IMR-90 (cell line): ENCODE results near the gene PYGM. TPM values are rescaled to one million over a fixed set of nuclear protein-coding genes. Genes with fewer than 3 reads are reported as not detected.

Source experiments
- ATAC-seq: fragments of 200-7000 bp; cut with Tn5 transposase; 2 replicates; pipeline ENCODE4 v1.9.1; 2020; ENCODE audit warnings: low read depth, mild to moderate bottlenecking, moderate library complexity
- BruUV-seq: library from RNA; stranded (reverse); fragments of 400-500 nt; replicated peaks from 2 replicates; lab custom pipeline; 2021; lab: Mats Ljungman, UMichigan
- CTCF ChIA-PET: fragments of 300-600 bp; formaldehyde crosslinking; extraction: SDS; loops from one replicate; lab custom pipeline; 2021; ENCODE audit warnings: antibody characterized with exemption; lab: Yijun Ruan, JAX
- POLR2A ChIA-PET: fragments of 300-600 bp; sonication (Branson Sonifier 250); formaldehyde crosslinking; loops from one replicate; lab custom pipeline; 2022; ENCODE audit warnings: antibody characterized with exemption; ENCODE audit not compliant: unreplicated experiment; lab: Charles Lee
- DNase-seq: peaks from one replicate; pipeline ENCODE4 v3.0.0; 2013
- H2AFZ ChIP-seq: replicated peaks from 2 replicates; pipeline ENCODE3; 2013; ENCODE audit warnings: low read length, mild to moderate bottlenecking; ENCODE audit not compliant: poor library complexity
- H2AK5ac ChIP-seq: 2 replicates; pipeline ENCODE4 v1.6.1; 2013; ENCODE audit warnings: low read depth, low read length, inconsistent platforms
- H2AK9ac ChIP-seq: replicated peaks from 2 replicates; pipeline ENCODE3; 2013; ENCODE audit warnings: mild to moderate bottlenecking, low read depth, low read length, moderate library complexity; ENCODE audit not compliant: poor library complexity
- H2BK120ac ChIP-seq: 2 replicates; pipeline ENCODE4 v1.6.1; 2013; ENCODE audit warnings: low read depth, low read length, inconsistent platforms
- H2BK15ac ChIP-seq: 3 replicates; pipeline ENCODE4 v1.6.1; 2013; ENCODE audit warnings: low read depth, low read length, inconsistent platforms
- H2BK20ac ChIP-seq: 2 replicates; pipeline ENCODE4 v1.6.1; 2013; ENCODE audit warnings: low read depth, mild to moderate bottlenecking, inconsistent platforms, low read length, moderate library complexity
- H2BK5ac ChIP-seq: 2 replicates; pipeline ENCODE4 v1.6.1; 2013; ENCODE audit warnings: mild to moderate bottlenecking, low read depth, low read length, inconsistent platforms; ENCODE audit not compliant: poor library complexity, severe bottlenecking
- H3K14ac ChIP-seq: replicated peaks from 2 replicates; pipeline ENCODE4 v1.6.1; 2013; ENCODE audit warnings: low read depth, low read length, inconsistent platforms
- H3K18ac ChIP-seq: 2 replicates; pipeline ENCODE4 v1.6.1; 2013; ENCODE audit warnings: low read depth, low read length, control low read depth
- H3K23ac ChIP-seq: 2 replicates; pipeline ENCODE4 v1.6.1; 2013; ENCODE audit warnings: low read depth, low read length, inconsistent platforms
- H3K27ac ChIP-seq: 2 replicates; pipeline ENCODE4 v1.5.1; 2013; ENCODE audit warnings: mild to moderate bottlenecking, control low read depth, low read length; ENCODE audit not compliant: insufficient read depth
- H3K27me3 ChIP-seq: 2 replicates; pipeline ENCODE4 v1.6.1; 2013; ENCODE audit warnings: low read length; ENCODE audit not compliant: control insufficient read depth, insufficient read depth
- H3K36me3 ChIP-seq: 2 replicates; pipeline ENCODE4 v1.6.1; 2013; ENCODE audit warnings: low read length, mixed read lengths; ENCODE audit not compliant: control insufficient read depth, insufficient read depth
- H3K4ac ChIP-seq: 2 replicates; pipeline ENCODE4 v1.6.1; 2013; ENCODE audit warnings: low read depth, low read length, inconsistent platforms
- H3K4me1 ChIP-seq: 2 replicates; pipeline ENCODE4 v1.6.1; 2013; ENCODE audit warnings: low read length, mixed read lengths; ENCODE audit not compliant: control insufficient read depth, insufficient read depth
- H3K4me2 ChIP-seq: 2 replicates; pipeline ENCODE4 v1.6.1; 2013; ENCODE audit warnings: low read depth, mild to moderate bottlenecking, control low read depth, low read length, moderate library complexity
- H3K4me3 ChIP-seq: 2 replicates; pipeline ENCODE4 v1.5.1; 2013; ENCODE audit warnings: low read depth, mild to moderate bottlenecking, control low read depth, low read length, moderate library complexity; ENCODE audit not compliant: insufficient read depth
- H3K56ac ChIP-seq: 2 replicates; pipeline ENCODE4 v1.6.1; 2013; ENCODE audit warnings: low read length, inconsistent platforms; ENCODE audit not compliant: insufficient read depth; ENCODE audit errors: extremely low read depth
- H3K79me1 ChIP-seq, 2 experiments: 2 replicates each; pipeline ENCODE4 v1.6.1; 2013; ENCODE audit warnings: low read length in 2 of 2, inconsistent platforms in 1 of 2, low read depth in 1 of 2
- H3K9ac ChIP-seq: 2 replicates; pipeline ENCODE4 v1.6.1; 2013; ENCODE audit warnings: low read depth, low read length, control low read depth
- H3K9me1 ChIP-seq: 2 replicates; pipeline ENCODE4 v1.6.1; 2013; ENCODE audit warnings: low read length, inconsistent platforms; ENCODE audit not compliant: insufficient read depth
- H3K9me3 ChIP-seq: 2 replicates; pipeline ENCODE4 v1.6.1; 2013; ENCODE audit warnings: low read length; ENCODE audit not compliant: control insufficient read depth, insufficient read depth
- H4K20me1 ChIP-seq: 2 replicates; pipeline ENCODE4 v1.6.1; 2013; ENCODE audit warnings: low read length, inconsistent platforms; ENCODE audit not compliant: insufficient read depth
- H4K5ac ChIP-seq: 2 replicates; pipeline ENCODE4 v1.6.1; 2013; ENCODE audit warnings: mild to moderate bottlenecking, low read depth, low read length, control low read depth
- H4K8ac ChIP-seq, 2 experiments: 2 replicates each; pipeline ENCODE4 v1.6.1; 2013; ENCODE audit warnings: low read depth in 2 of 2, low read length in 2 of 2, control low read depth in 1 of 2, inconsistent platforms in 1 of 2
- H4K91ac ChIP-seq: 2 replicates; pipeline ENCODE4 v1.6.1; 2013; ENCODE audit warnings: low read depth, low read length, inconsistent platforms; ENCODE audit not compliant: insufficient read depth
- BHLHE40 ChIP-seq: fragments of 150-350 bp; IDR thresholded peaks from 2 replicates; pipeline ENCODE4 v1.6.1; 2016; ENCODE audit warnings: mild to moderate bottlenecking, low read depth, low read length
- CHD1 ChIP-seq: IDR thresholded peaks from 2 replicates; pipeline ENCODE4 v1.6.1; 2012; ENCODE audit warnings: low read depth, low read length, improper control_type of control experiment
- CTCF ChIP-seq: conservative IDR thresholded peaks from 2 replicates; pipeline ENCODE4 v1.5.1; 2012; ENCODE audit warnings: mild to moderate bottlenecking, low read depth, low read length, improper control_type of control experiment
- ELK1 ChIP-seq: fragments of 150-350 bp; IDR thresholded peaks from 2 replicates; pipeline ENCODE4 v1.6.1; 2016; ENCODE audit warnings: low read depth, mild to moderate bottlenecking, low read length, moderate library complexity, borderline replicate concordance
- FOS ChIP-seq: fragments of 150-350 bp; IDR thresholded peaks from 2 replicates; pipeline ENCODE4 v1.6.1; 2016; ENCODE audit warnings: low read depth, low read length
- MAFK ChIP-seq: IDR thresholded peaks from 2 replicates; pipeline ENCODE4 v1.6.1; 2012; ENCODE audit warnings: low read depth, low read length, improper control_type of control experiment
- MAZ ChIP-seq: IDR thresholded peaks from 2 replicates; pipeline ENCODE4 v1.6.1; 2012; ENCODE audit warnings: low read depth, mild to moderate bottlenecking, low read length, improper control_type of control experiment, moderate library complexity, borderline replicate concordance
- NFE2L2 ChIP-seq: fragments of 150-350 bp; IDR thresholded peaks from 2 replicates; pipeline ENCODE4 v1.6.1; 2016; ENCODE audit warnings: low read depth, mild to moderate bottlenecking, low read length
- POLR2A ChIP-seq: IDR thresholded peaks from 2 replicates; pipeline ENCODE4 v1.6.1; 2012; ENCODE audit warnings: mild to moderate bottlenecking, low read depth, low read length
- RAD21 ChIP-seq: IDR thresholded peaks from 2 replicates; pipeline ENCODE4 v1.6.1; 2012; ENCODE audit warnings: low read length, improper control_type of control experiment
- RCOR1 ChIP-seq: IDR thresholded peaks from 2 replicates; pipeline ENCODE4 v1.6.1; 2012; ENCODE audit warnings: mild to moderate bottlenecking, low read length, improper control_type of control experiment; ENCODE audit not compliant: insufficient replicate concordance
- RFX5 ChIP-seq: IDR thresholded peaks from 2 replicates; pipeline ENCODE4 v1.8.0; 2012; ENCODE audit warnings: low read depth, mild to moderate bottlenecking, low read length, moderate library complexity
- SMC3 ChIP-seq: fragments of 150-350 bp; IDR thresholded peaks from 2 replicates; pipeline ENCODE4 v1.6.1; 2016; ENCODE audit warnings: low read depth, mild to moderate bottlenecking, antibody characterized with exemption, low read length, moderate library complexity
- USF2 ChIP-seq: fragments of 150-350 bp; IDR thresholded peaks from 2 replicates; pipeline ENCODE4 v1.6.1; 2017; ENCODE audit warnings: mild to moderate bottlenecking, antibody characterized with exemption, low read length, low read depth
- WGBS, 2 experiments: methylation state at CpG; one replicate each; pipeline versions ENCODE4 v1.1.5 to v1.1.7; 2013; ENCODE audit warnings: missing lambda C conversion rate in 2 of 2; ENCODE audit not compliant: insufficient read length in 1 of 2; ENCODE audit errors: extremely low coverage in 2 of 2; 5-methylcytosine and 5-hydroxymethylcytosine counted together
- dilution Hi-C: fragments of 300-500 bp; cut with HindIII; formaldehyde crosslinking; loops from one replicate; pipeline ENCODE4 v1.14.3; 2018; ENCODE audit warnings: low sequenced_read_pairs; ENCODE audit not compliant: unreplicated experiment
- in situ Hi-C: fragments of 300-500 bp; cut with MboI; formaldehyde crosslinking; loops from 3 replicates; pipeline ENCODE4 v1.14.3; 2019; ENCODE audit warnings: low sequenced_read_pairs, inconsistent platforms, mixed read lengths
- intact Hi-C: fragments of 100-400 bp; cut with micrococcal nuclease; formaldehyde crosslinking; loops from 2 replicates; pipeline ENCODE4 v1.10.0; 2022
- polyA plus RNA-seq, 3 experiments: library from polyadenylated mRNA; depleted of rRNA; stranded (reverse); fragments of >200 nt; gene quantifications; 2 replicates each; pipeline ENCODE4 v1.2.3, GENCODE V29; 2012; ENCODE audit warnings: low replicate concordance in 1 of 3
- total RNA-seq: library from RNA; depleted of rRNA; stranded (reverse); fragments of >200 nt; gene quantifications from 2 replicates; pipeline ENCODE4 v1.2.3, GENCODE V29; 2012

Gene PYGM
- total and polyA plus RNA-seq, 2 of the 4 experiments (the other 2 are of a cell fraction), result 0.18 to 0.21 TPM

GRCh38 chr11:64801561-64802369, 42.0 kb upstream of the PYGM start:
- ChIA-PET CTCF (no interaction called here), POLR2A (no interaction called here)
- H3K27ac ChIP-seq, result no peak overlapping the region
- no peak overlapping the region for H2BK20ac ChIP-seq
- H3K9me1 ChIP-seq, result peaks cover 7% of the 10 kb centered on the region
- no peak for DNase-seq
- intact Hi-C loops (loop anchor here (2.0 kb wide), 1 partner anchor 23 kb away; the partner anchor contains the start of gene SF1), in situ Hi-C loops (no loop called here), dilution Hi-C loops (no loop called here)
- H3K14ac ChIP-seq, result no peak overlapping the region
- peak overlapping the region; percentile 33 to 52; a peak in 1 of 4 replicates for H4K8ac ChIP-seq
- H3K23ac ChIP-seq, result no peak overlapping the region
- no peak overlapping the region for H2BK15ac ChIP-seq
- H3K79me1 ChIP-seq, result peaks cover 4 to 18% of the 10 kb centered on the region in 2 experiments; a peak in 3 of 4 replicates
- H4K20me1 ChIP-seq, result no peaks in the 10 kb centered on the region
- H4K5ac ChIP-seq, result no peak overlapping the region
- WGBS, 2 experiments, result 50% methylated on average over 1 of the region's 13 CpGs; no CpG with 5 or more reads in 1 of the 2 experiments
- no peak overlapping the region for H3K4me3 ChIP-seq
- no peaks in the 10 kb centered on the region for H3K9me3 ChIP-seq
- H3K4ac ChIP-seq, result peak overlapping the region; percentile 12; the same call in 1 of the 2 replicates
- H2BK120ac ChIP-seq, result no peak overlapping the region
- H2BK5ac ChIP-seq, result no peak overlapping the region
- no peaks in the 10 kb centered on the region for H3K27me3 ChIP-seq
- no peak overlapping the region for H3K9ac ChIP-seq
- H4K91ac ChIP-seq, result no peak overlapping the region
- H3K56ac ChIP-seq, result no peak overlapping the region
- BruUV-seq, result no TSS peak
- H3K36me3 ChIP-seq, result peaks cover 33% of the 10 kb centered on the region
- H2AFZ ChIP-seq, result peak overlapping the region; percentile 96
- no peak overlapping the region for H3K18ac ChIP-seq
- H3K4me1 ChIP-seq, result peaks cover 10% of the 10 kb centered on the region
- H2AK5ac ChIP-seq, result peak overlapping the region; percentile 5; the same call in 1 of the 2 replicates
- peak overlapping the region; percentile 84 for H2AK9ac ChIP-seq
- ATAC-seq, result no peak
- H3K4me2 ChIP-seq, result no peak overlapping the region; the same call in 1 of the 2 replicates
- TF ChIP-seq USF2, result no peak
- TF ChIP-seq BHLHE40, result no peak
- TF ChIP-seq RCOR1, result no peak
- TF ChIP-seq ELK1, result no peak
- TF ChIP-seq RAD21, result no peak
- no peak for TF ChIP-seq MAZ
- TF ChIP-seq CHD1, result no peak
- no peak for TF ChIP-seq CTCF
- TF ChIP-seq SMC3, result no peak
- no peak for TF ChIP-seq POLR2A
- TF ChIP-seq RFX5, result no peak
- TF ChIP-seq FOS, result no peak
- no peak for TF ChIP-seq NFE2L2
- TF ChIP-seq MAFK, result no peak
